ENCODE results near the gene GRPR.

DNA sequence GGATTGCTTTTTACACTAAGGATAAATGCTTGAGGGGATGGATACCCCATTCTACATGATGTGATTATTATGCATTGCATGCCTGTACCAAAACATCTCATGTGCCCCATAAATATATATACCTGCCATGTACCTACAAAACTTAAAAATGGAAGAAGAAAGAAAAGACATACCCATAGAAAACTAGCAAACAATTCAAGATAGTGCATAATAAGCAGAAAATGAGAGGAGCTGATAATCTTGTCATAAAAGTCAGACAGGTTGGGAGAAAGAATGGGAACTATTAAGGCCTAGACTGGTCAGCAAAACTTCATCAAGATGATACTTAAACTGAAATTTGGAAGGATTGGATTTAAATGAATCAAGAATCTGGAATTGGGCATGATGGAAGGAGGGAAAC lies 22.3 kb downstream of the GRPR start:
- TF ChIP-seq EZH2phosphoT487 (IDR thresholded peaks at IDR 0.05; ENCODE audit: borderline replicate concordance, low read depth) (no peak), CTCF (IDR thresholded peaks at IDR 0.05) (no peak), SMC3 (IDR thresholded peaks at IDR 0.05; ENCODE audit: low read depth, low read length) (no peak), EP300 (IDR thresholded peaks at IDR 0.05; ENCODE audit: borderline replicate concordance in 1 of 2, low read depth in 1 of 2, low read length in 1 of 2) (no peak), RFX5 (IDR thresholded peaks at IDR 0.05; ENCODE audit: low read length) (no peak), RAD21 (IDR thresholded peaks at IDR 0.05; ENCODE audit: low read length) (no peak), RCOR1 (IDR thresholded peaks at IDR 0.05; ENCODE audit: low read length) (no peak), RXRA (IDR thresholded peaks at IDR 0.05; ENCODE audit: borderline replicate concordance, low read depth) (no peak)
- TF ChIP-seq, protein P1, sequence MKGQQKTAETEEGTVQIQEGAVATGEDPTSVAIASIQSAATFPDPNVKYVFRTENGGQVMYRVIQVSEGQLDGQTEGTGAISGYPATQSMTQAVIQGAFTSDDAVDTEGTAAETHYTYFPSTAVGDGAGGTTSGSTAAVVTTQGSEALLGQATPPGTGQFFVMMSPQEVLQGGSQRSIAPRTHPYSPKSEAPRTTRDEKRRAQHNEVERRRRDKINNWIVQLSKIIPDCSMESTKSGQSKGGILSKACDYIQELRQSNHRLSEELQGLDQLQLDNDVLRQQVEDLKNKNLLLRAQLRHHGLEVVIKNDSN (IDR thresholded peaks at IDR 0.05; ENCODE audit: borderline replicate concordance, low read depth) = no peak
